Esophagus muscularis mucosa (tissue), 4 donors: ENCODE data around the gene PACSIN3. TPM values are rescaled to one million over a fixed set of nuclear protein-coding genes. Genes with fewer than 3 reads are reported as not detected.
A peak's percentile ranks its signal among the peaks of the same experiment; 100 is the strongest.

Source experiments
- DNase-seq: peaks from one replicate; pipeline ENCODE4 v3.0.0-alpha.2; 2017; ENCODE audit errors: extremely low spot score
- H3K27ac ChIP-seq, 4 donors: fragments of 200-600 bp; sonication (generic); replicated peaks in 1 of 4; 1 replicate in 3 of 4; 2 replicates in 1 of 4; pipeline ENCODE4 v1.5.1; 2016 to 2019; ENCODE audit warnings: mild to moderate bottlenecking in 1 of 4
- H3K27me3 ChIP-seq, 4 donors: fragments of 200-600 bp; sonication (generic); one replicate each; pipeline versions ENCODE4 v1.5.1 to v1.6.0; 2016 to 2019
- H3K36me3 ChIP-seq, 4 donors: fragments of 200-600 bp; sonication (generic); one replicate each; pipeline ENCODE4 v1.5.1; 2016 to 2019
- H3K4me1 ChIP-seq, 4 donors: fragments of 200-600 bp; sonication (generic); one replicate each; pipeline ENCODE4 v1.5.1; 2016 to 2019
- H3K4me3 ChIP-seq, 4 donors: fragments of 200-600 bp; sonication (generic); 1 replicate in 2 of 4; 2 replicates in 2 of 4; pipeline ENCODE4 v1.5.1; 2016 to 2019; ENCODE audit warnings: mild to moderate bottlenecking in 4 of 4, moderate library complexity in 1 of 4
- H3K9me3 ChIP-seq, 4 donors: fragments of 200-600 bp; sonication (generic); 1 replicate in 3 of 4; 2 replicates in 1 of 4; pipeline ENCODE4 v1.5.1; 2016 to 2019
- CTCF ChIP-seq, 3 experiments: fragments of 200-600 bp in 2 of 3; fragments of 450-650 bp in 1 of 3; sonication (generic) in 2 of 3; IDR thresholded peaks; one replicate each; pipeline ENCODE4 v1.5.1; 2017 to 2019; ENCODE audit warnings: antibody characterized with exemption in 3 of 3, mild to moderate bottlenecking in 2 of 3, moderate library complexity in 1 of 3
- EP300 ChIP-seq: sonication (generic); formaldehyde crosslinking; IDR thresholded peaks from one replicate; pipeline ENCODE4 v1.6.1; 2017; ENCODE audit warnings: antibody characterized with exemption
- POLR2A ChIP-seq: fragments of 450-650 bp; IDR thresholded peaks from one replicate; pipeline ENCODE4 v1.6.1; 2017; ENCODE audit warnings: antibody characterized with exemption, moderate library complexity, mild to moderate bottlenecking, low read depth
- POLR2AphosphoS5 ChIP-seq, 2 donors: sonication (generic); formaldehyde crosslinking; IDR thresholded peaks; one replicate each; pipeline ENCODE4 v1.6.1; 2017; ENCODE audit warnings: antibody characterized with exemption in 2 of 2
- WGBS: methylation state at CpG from one replicate; pipeline ENCODE4 v1.1.5; 2018; 5-methylcytosine and 5-hydroxymethylcytosine counted together
- intact Hi-C: fragments of 100-400 bp; cut with DNase I; formaldehyde crosslinking; loops from one replicate; pipeline ENCODE4 v1.15.1; 2023
- total RNA-seq, 4 donors: library from RNA; depleted of rRNA; stranded (reverse); fragments of >200 nt; gene quantifications; one replicate each; pipeline versions ENCODE4 v1.1.0 to v1.2.1, GENCODE V29; 2016

Gene PACSIN3
- total RNA-seq, 4 donors from 2014 or later: 43.6 to 89.9 (median 56.0) TPM

DNA sequence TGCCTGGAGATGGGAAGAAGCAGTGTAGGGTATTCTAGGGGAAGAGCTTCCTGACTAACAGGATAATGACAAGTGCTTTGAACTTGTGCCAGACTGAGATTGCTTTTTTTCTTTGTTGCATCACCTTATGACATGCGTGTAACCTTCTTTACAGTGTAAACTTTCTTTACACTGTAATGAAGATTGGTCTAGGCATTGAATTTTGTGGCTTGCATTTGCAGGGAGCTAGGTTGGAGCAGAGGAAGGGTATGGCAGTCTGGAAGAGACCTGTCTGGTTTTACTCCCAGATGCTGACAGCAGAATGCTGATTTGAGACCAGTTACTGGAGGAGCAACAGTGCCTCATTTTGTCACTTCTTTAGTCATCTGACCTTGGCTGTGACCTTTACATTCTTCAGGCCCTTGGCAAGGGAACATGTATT is 34.2 kb upstream of the PACSIN3 start:
- H3K27ac ChIP-seq: peak overlapping the region in 2 of 4 donors; percentile 7 to 41
- no peaks in the 10 kb centered on the region for H3K9me3 ChIP-seq
- peaks cover 14 to 78% (median 50%) of the 10 kb centered on the region in 4 donors for H3K36me3 ChIP-seq
- no peaks in the 10 kb centered on the region for H3K27me3 ChIP-seq
- no peak overlapping the region for H3K4me3 ChIP-seq
- no peak for DNase-seq
- intact Hi-C loops: no loop called here
- 81% methylated on average over 1 of the region's 1 CpG for WGBS
- H3K4me1 ChIP-seq: peaks cover 28 to 54% (median 46%) of the 10 kb centered on the region in 4 donors
- TF ChIP-seq POLR2A: no peak
- TF ChIP-seq EP300: no peak
- no peak for TF ChIP-seq CTCF (IDR thresholded peaks at IDR 0.05)
- TF ChIP-seq POLR2AphosphoS5 (IDR thresholded peaks at IDR 0.05): no peak

DNA sequence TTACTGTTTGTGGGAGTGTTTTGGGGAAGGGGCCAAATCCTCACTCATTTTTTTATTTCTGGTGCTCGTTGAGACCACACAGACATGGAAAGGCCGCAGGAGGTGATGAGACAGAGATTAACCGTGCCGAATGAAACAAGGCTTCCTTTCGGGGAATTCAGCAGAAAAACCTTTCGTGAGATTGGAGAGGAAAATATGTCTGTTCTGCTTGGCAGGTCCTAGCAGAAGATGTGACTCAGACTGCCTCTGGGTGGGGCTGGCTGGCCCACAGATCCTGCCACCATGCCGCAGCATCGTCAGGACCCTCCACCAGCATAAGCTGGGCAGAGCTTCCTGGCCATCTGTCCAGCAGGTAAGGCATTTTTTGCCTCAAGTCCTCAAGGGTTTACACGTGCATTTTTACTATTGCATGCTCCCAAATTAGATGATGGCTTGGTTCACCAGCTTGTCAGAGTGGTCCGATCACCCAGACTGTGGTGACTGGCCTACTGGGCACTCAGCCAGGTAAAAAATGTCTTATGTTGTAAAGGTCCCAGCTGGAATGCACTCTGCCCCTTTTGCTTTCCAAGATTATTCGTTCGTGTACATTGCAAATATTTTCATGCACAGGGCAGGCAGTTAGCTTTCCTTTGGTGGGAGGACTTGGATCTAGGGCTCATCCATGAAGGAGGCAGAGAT is 30.0 kb upstream of the PACSIN3 start:
- peaks cover 0 to 37% (median 25%) of the 10 kb centered on the region in 4 donors for H3K36me3 ChIP-seq
- TF ChIP-seq CTCF (IDR thresholded peaks at IDR 0.05) (no peak), EP300 (no peak), POLR2AphosphoS5 (IDR thresholded peaks at IDR 0.05) (peak; percentile 42 to 65)
- no peaks in the 10 kb centered on the region for H3K27me3 ChIP-seq
- no peaks in the 10 kb centered on the region for H3K9me3 ChIP-seq
- H3K4me3 ChIP-seq: peak overlapping the region; percentile 63 to 70 (median 66)
- H3K27ac ChIP-seq: peak overlapping the region; percentile 95 to 98 (median 96)
- peaks cover 40 to 67% (median 55%) of the 10 kb centered on the region in 4 donors for H3K4me1 ChIP-seq
- 3% methylated on average over 12 of the region's 12 CpGs for WGBS
- no peak for DNase-seq
- intact Hi-C loops: no loop called here

GRCh38 chr11:47215366-47215910 is 29.2 kb upstream of the PACSIN3 start:
- Histone ChIP-seq H3K36me3 (peaks cover 0 to 29% (median 19%) of the 10 kb centered on the region in 4 donors), H3K9me3 (no peaks in the 10 kb centered on the region), H3K4me1 (peaks cover 34 to 61% (median 50%) of the 10 kb centered on the region in 4 donors), H3K27ac (peak overlapping the region; percentile 95 to 98 (median 96)), H3K27me3 (no peaks in the 10 kb centered on the region), H3K4me3 (peak overlapping the region; percentile 63 to 70 (median 66))
- TF ChIP-seq CTCF (IDR thresholded peaks at IDR 0.05): no peak
- TF ChIP-seq POLR2AphosphoS5 (IDR thresholded peaks at IDR 0.05): no peak
- no peak for TF ChIP-seq POLR2A
- no peak for DNase-seq
- WGBS: 14% methylated on average over 6 of the region's 15 CpGs
- intact Hi-C loops: loop anchor here (2.0 kb wide), 1 partner anchor 31 kb away; no protein-coding TSS in a partner anchor

GRCh38 chr11:47213950-47214565 is 27.8 kb upstream of the PACSIN3 start:
- Histone ChIP-seq H3K4me1 (peaks cover 31 to 47% (median 42%) of the 10 kb centered on the region in 4 donors), H3K27me3 (no peaks in the 10 kb centered on the region), H3K36me3 (peaks cover 0 to 15% (median 10%) of the 10 kb centered on the region in 4 donors), H3K9me3 (no peaks in the 10 kb centered on the region), H3K4me3 (peak overlapping the region; percentile 63 to 70 (median 66)), H3K27ac (peak overlapping the region; percentile 95 to 98 (median 96))
- TF ChIP-seq POLR2AphosphoS5 (IDR thresholded peaks at IDR 0.05) (peak; percentile 77 to 94), CTCF (IDR thresholded peaks at IDR 0.05) (no peak)
- intact Hi-C loops: loop anchor here (2.0 kb wide), 1 partner anchor 29 kb away; no protein-coding TSS in a partner anchor
- peak; percentile 97 for DNase-seq
- 6% methylated on average over 19 of the region's 20 CpGs for WGBS
